HepG2 (cell line): ENCODE measurements around the gene PNPLA2. TPM values are rescaled to one million over a fixed set of nuclear protein-coding genes. Genes with fewer than 3 reads are reported as not detected.

Experiments
- ATAC-seq: fragments of 200-7000 bp; cut with Tn5 transposase; 3 replicates; pipeline ENCODE4 v1.9.1; 2020; ENCODE audit warnings: mild to moderate bottlenecking, moderate library complexity
- BruUV-seq: library from RNA; stranded (reverse); fragments of 400-500 nt; replicated peaks from 2 replicates; lab custom pipeline; 2021; lab: Mats Ljungman, UMichigan
- CTCF ChIA-PET: fragments of 300-600 bp; formaldehyde crosslinking; extraction: SDS; loops from one replicate; lab custom pipeline; 2021; ENCODE audit warnings: low total read pairs, inconsistent platforms, low intra/inter-chr PET ratio; lab: Yijun Ruan, JAX
- POLR2A ChIA-PET: fragments of 350-600 bp; sonication (Branson Sonifier 250); formaldehyde crosslinking; loops from one replicate; lab custom pipeline; 2020; ENCODE audit warnings: antibody characterized with exemption, inconsistent platforms; lab: Yijun Ruan, JAX
- DNase-seq: peaks from one replicate; pipeline ENCODE4 v3.0.0-alpha.2; 2015; ENCODE audit warnings: low spot score
- FAIRE-seq: peaks from 3 replicates; lab custom pipeline; 2011; peaks lifted over from hg19 to GRCh38; lab: Jason Lieb, UNC
- H2AFZ ChIP-seq: one replicate; pipeline ENCODE4 v1.6.1; 2011; ENCODE audit warnings: low read length, inconsistent platforms
- H3K27ac ChIP-seq: fragments of 300-600 bp; 3 replicates; pipeline ENCODE4 v1.8.0; 2011; ENCODE audit warnings: mixed run types, mild to moderate bottlenecking, mixed read lengths, low read length, inconsistent platforms; ENCODE audit not compliant: insufficient read depth; ENCODE audit errors: extremely low read length
- H3K27me3 ChIP-seq, 2 experiments: fragments of 200-600 bp in 1 of 2; 2 replicates in 1 of 2; 3 replicates in 1 of 2; pipeline versions ENCODE4 v1.6.0 to v1.8.0; 2011; ENCODE audit warnings: low read length in 2 of 2, mild to moderate bottlenecking in 2 of 2, moderate library complexity in 2 of 2, inconsistent platforms in 1 of 2; ENCODE audit not compliant: insufficient read depth in 2 of 2, control insufficient read depth in 1 of 2
- H3K36me3 ChIP-seq, 2 experiments: fragments of 200-600 bp in 1 of 2; replicated peaks in 1 of 2; 2 replicates in 1 of 2; 3 replicates in 1 of 2; pipeline versions ENCODE4 v1.5.1 to v1.8.0; 2011; ENCODE audit warnings: low read length in 2 of 2, inconsistent platforms in 1 of 2; ENCODE audit not compliant: insufficient read depth in 2 of 2, control insufficient read depth in 1 of 2
- H3K4me1 ChIP-seq: 2 replicates; pipeline ENCODE4 v1.5.1; 2012; ENCODE audit warnings: low read length, inconsistent platforms; ENCODE audit not compliant: insufficient read depth
- H3K4me2 ChIP-seq: 2 replicates; pipeline ENCODE4 v1.6.0; 2011; ENCODE audit warnings: low read depth, low read length, inconsistent platforms
- H3K4me3 ChIP-seq, 3 experiments: fragments of 200-600 bp in 1 of 3; sonication (generic), shearing (Covaris generic) in 1 of 3; replicated peaks in 1 of 3; 2 replicates each; pipeline ENCODE4 v1.5.1; 2011 to 2016; ENCODE audit warnings: low read length in 3 of 3, inconsistent platforms in 2 of 3, low read depth in 2 of 3, mild to moderate bottlenecking in 2 of 3, control low read depth in 1 of 3, mixed read lengths in 1 of 3; ENCODE audit not compliant: insufficient read depth in 1 of 3
- H3K79me2 ChIP-seq: one replicate; pipeline ENCODE4 v1.6.1; 2011; ENCODE audit warnings: low read length, inconsistent platforms; ENCODE audit not compliant: insufficient read depth
- H3K9ac ChIP-seq: 2 replicates; pipeline ENCODE4 v1.6.0; 2011; ENCODE audit warnings: mild to moderate bottlenecking, low read depth, low read length, inconsistent platforms; ENCODE audit not compliant: insufficient read depth
- H3K9me3 ChIP-seq: 2 replicates; pipeline ENCODE4 v1.5.1; 2012; ENCODE audit warnings: mild to moderate bottlenecking, low read length
- H4K20me1 ChIP-seq: 2 replicates; pipeline ENCODE4 v1.6.0; 2011; ENCODE audit warnings: inconsistent platforms, mild to moderate bottlenecking, low read length, moderate library complexity; ENCODE audit not compliant: insufficient read depth
- ATRX ChIP-seq: sonication (generic); formaldehyde crosslinking; IDR thresholded peaks from 2 replicates; pipeline ENCODE4 v1.4.0; 2020; ENCODE audit warnings: missing genetic modification reagents, borderline replicate concordance
- E2F1 ChIP-seq: sonication (generic); formaldehyde crosslinking; IDR thresholded peaks from 2 replicates; pipeline ENCODE4 v1.5.0; 2020; ENCODE audit warnings: missing genetic modification reagents
- EZH2 ChIP-seq: conservative IDR thresholded peaks from 2 replicates; pipeline ENCODE4 v1.6.1; 2012; ENCODE audit warnings: mild to moderate bottlenecking, low read depth, low read length, moderate library complexity
- FOXJ3 ChIP-seq: sonication (generic); formaldehyde crosslinking; IDR thresholded peaks from 2 replicates; pipeline ENCODE4 v1.4.0; 2020; ENCODE audit warnings: missing genetic modification reagents, mild to moderate bottlenecking, borderline replicate concordance
- GMEB1 ChIP-seq: sonication (generic); formaldehyde crosslinking; IDR thresholded peaks from 2 replicates; pipeline ENCODE4 v1.5.1; 2020; ENCODE audit warnings: missing genetic modification reagents, mild to moderate bottlenecking, borderline replicate concordance
- PLRG1 ChIP-seq: fragments of 450-650 bp; conservative IDR thresholded peaks from 2 replicates; pipeline ENCODE4 v1.6.1; 2016
- ZNF101 ChIP-seq: sonication (generic); formaldehyde crosslinking; IDR thresholded peaks from 2 replicates; pipeline ENCODE4 v1.4.0; 2020; ENCODE audit warnings: mild to moderate bottlenecking, low read depth, missing genetic modification reagents, borderline replicate concordance
- ZNF776 ChIP-seq: sonication (generic); formaldehyde crosslinking; IDR thresholded peaks from 2 replicates; pipeline ENCODE4 v1.4.0; 2020; ENCODE audit warnings: mild to moderate bottlenecking, missing genetic modification reagents
- ZNF790 ChIP-seq: sonication (generic); formaldehyde crosslinking; IDR thresholded peaks from 2 replicates; pipeline ENCODE4 v1.8.0; 2022; ENCODE audit warnings: missing genetic modification reagents, mild to moderate bottlenecking, borderline replicate concordance
- ZNF891 ChIP-seq: sonication (generic); formaldehyde crosslinking; IDR thresholded peaks from 2 replicates; pipeline ENCODE4 v1.5.0; 2020; ENCODE audit warnings: mild to moderate bottlenecking, missing genetic modification reagents
- ZSCAN5A ChIP-seq: sonication (generic); formaldehyde crosslinking; IDR thresholded peaks from 2 replicates; pipeline ENCODE4 v1.8.0; 2022; ENCODE audit warnings: mild to moderate bottlenecking, missing genetic modification reagents, borderline replicate concordance
- WGBS: methylation state at CpG from one replicate; pipeline ENCODE4 v1.1.6; 2017; ENCODE audit warnings: low lambda C conversion rate; 5-methylcytosine and 5-hydroxymethylcytosine counted together
- in situ Hi-C: cut with HindIII; loops from 2 replicates; pipeline ENCODE4 v1.10.0; 2017; ENCODE audit warnings: low pct_unique_long_range_greater_than_20kb; ENCODE audit not compliant: extremely low pct_ligation_motif_present
- intact Hi-C: fragments of 100-400 bp; cut with micrococcal nuclease; formaldehyde crosslinking; loops from one replicate; pipeline ENCODE4 v1.10.0; 2022; ENCODE audit not compliant: unreplicated experiment
- polyA plus RNA-seq, 8 experiments: library from polyadenylated mRNA; depleted of rRNA in 3 of 8; stranded (reverse) in 7 of 8; unstranded in 1 of 8; fragments of >200 nt; fragmentation: Illumina TruSeq in 4 of 8; extraction: Trizol in 4 of 8; gene quantifications; 2 replicates each; pipeline versions ENCODE4 v1.2.1 to v1.2.3, GENCODE V29; 2011 to 2016; ENCODE audit warnings: low read depth in 4 of 8, missing spikeins in 1 of 8, mixed read lengths in 1 of 8; ENCODE audit not compliant: insufficient read depth in 1 of 8
- total RNA-seq, 5 experiments: library from RNA; depleted of rRNA; stranded (reverse); fragments of >200 nt; fragmentation: Illumina TruSeq; extraction: Trizol; gene quantifications; 2 replicates each; pipeline ENCODE4 v1.2.3, GENCODE V29; 2016; ENCODE audit warnings: low read depth in 1 of 5

PNPLA2 gene
- total and polyA plus RNA-seq, 2 of the 13 experiments (the other 11 are each of a cell fraction or from before 2014, with no cell fraction given) = 10.5 to 43.2 TPM

GRCh38 chr11:861105-861479, 42.4 kb downstream of the PNPLA2 start:
- BruUV-seq = no TSS peak
- no peak overlapping the region for H3K9ac ChIP-seq
- H3K9me3 ChIP-seq = no peaks in the 10 kb centered on the region
- H3K27me3 ChIP-seq = no peaks in the 10 kb centered on the region
- H4K20me1 ChIP-seq = no peaks in the 10 kb centered on the region; the same call in 1 of the 2 replicates
- POLR2A ChIA-PET = no interaction called here
- H3K36me3 ChIP-seq = peaks cover 0 to 3% of the 10 kb centered on the region in 2 experiments; a peak in 2 of 5 replicates
- CTCF ChIA-PET = no interaction called here
- H3K79me2 ChIP-seq = no peaks in the 10 kb centered on the region
- TF ChIP-seq PLRG1 = no peak
- TF ChIP-seq ZNF776 (CRISPR knock-in tag) = no peak
- TF ChIP-seq GMEB1 = no peak
- no peak for TF ChIP-seq ZNF101
- no peak for TF ChIP-seq EZH2
- no peak for TF ChIP-seq ZNF790 (CRISPR knock-in tag)
- no peak for TF ChIP-seq ZSCAN5A (CRISPR knock-in tag)
- TF ChIP-seq FOXJ3 (CRISPR knock-in tag) = no peak
- TF ChIP-seq ZNF891 (CRISPR knock-in tag) = no peak
- no peak for TF ChIP-seq ATRX (CRISPR knock-in tag)
- TF ChIP-seq E2F1 (CRISPR knock-in tag) = no peak
- no peak overlapping the region for H3K27ac ChIP-seq
- no peak for FAIRE-seq
- DNase-seq = no peak
- H3K4me3 ChIP-seq = no peak overlapping the region
- 96% methylated on average over 14 of the region's 14 CpGs for WGBS
- H2AFZ ChIP-seq = no peak overlapping the region
- intact Hi-C loops (no loop called here), in situ Hi-C loops (no loop called here)
- no peak overlapping the region for H3K4me2 ChIP-seq
- no peaks in the 10 kb centered on the region for H3K4me1 ChIP-seq
- ATAC-seq = no peak
